DOHH2 (cell line): ENCODE measurements around the gene RAB4B.
"Not testable (repeated sequence)": the region's sequence is repeated elsewhere in the genome, so short reads cannot be mapped to it uniquely, and the experiment has no call there.

ENCODE experiments used
- H3F3A ChIP-seq: fragments of 200-600 bp; sonication (generic), shearing (Covaris generic); 2 replicates; pipeline ENCODE4 v1.6.0; 2016; ENCODE audit warnings: antibody characterized with exemption, mild to moderate bottlenecking; ENCODE audit not compliant: control insufficient read depth, insufficient read depth
- H3K27ac ChIP-seq: fragments of 200-600 bp; sonication (generic); 2 replicates; pipeline ENCODE4 v1.5.1; 2014; ENCODE audit warnings: low read depth, mild to moderate bottlenecking, low read length, moderate library complexity
- H3K27me3 ChIP-seq: fragments of 200-600 bp; sonication (generic); 2 replicates; pipeline ENCODE4 v1.6.1; 2014; ENCODE audit warnings: mild to moderate bottlenecking, low read length, mixed read lengths; ENCODE audit not compliant: control insufficient read depth
- H3K36me3 ChIP-seq: fragments of 200-600 bp; sonication (generic); 2 replicates; pipeline ENCODE4 v1.6.1; 2014; ENCODE audit warnings: mild to moderate bottlenecking, low read length, moderate library complexity, mixed read lengths; ENCODE audit not compliant: control insufficient read depth
- H3K4me1 ChIP-seq: fragments of 200-600 bp; sonication (generic); 2 replicates; pipeline ENCODE4 v1.6.1; 2014; ENCODE audit warnings: mild to moderate bottlenecking, low read length, mixed read lengths; ENCODE audit not compliant: control insufficient read depth
- H3K4me2 ChIP-seq: fragments of 200-600 bp; sonication (generic); 2 replicates; pipeline ENCODE4 v1.6.0; 2014; ENCODE audit warnings: mild to moderate bottlenecking, low read length, moderate library complexity
- H3K4me3 ChIP-seq: fragments of 200-600 bp; sonication (generic); 2 replicates; pipeline ENCODE4 v1.5.1; 2014; ENCODE audit warnings: mild to moderate bottlenecking, low read length, mixed read lengths
- H3K79me2 ChIP-seq: fragments of 200-600 bp; sonication (generic); 2 replicates; pipeline ENCODE4 v1.6.1; 2014; ENCODE audit warnings: mild to moderate bottlenecking, low read length, mixed read lengths; ENCODE audit not compliant: control insufficient read depth
- H3K9me2 ChIP-seq: fragments of 200-600 bp; sonication (generic); replicated peaks from 2 replicates; pipeline ENCODE4 v1.6.1; 2014; ENCODE audit warnings: mild to moderate bottlenecking, low read length, mixed read lengths; ENCODE audit not compliant: control insufficient read depth
- H3K9me3 ChIP-seq: fragments of 200-600 bp; sonication (generic); 2 replicates; pipeline ENCODE4 v1.6.1; 2014; ENCODE audit warnings: antibody characterized with exemption, low read length, mixed read lengths; ENCODE audit not compliant: control insufficient read depth, insufficient read depth
- H4K20me1 ChIP-seq: fragments of 200-600 bp; sonication (generic); 2 replicates; pipeline ENCODE4 v1.6.0; 2014; ENCODE audit warnings: low read depth, mild to moderate bottlenecking, antibody characterized with exemption, low read length, moderate library complexity; ENCODE audit not compliant: control insufficient read depth, insufficient read depth
- EZH2phosphoT487 ChIP-seq: fragments of 200-600 bp; sonication (generic); IDR thresholded peaks from 2 replicates; pipeline ENCODE4 v1.6.1; 2017; ENCODE audit warnings: borderline replicate concordance, mild to moderate bottlenecking, antibody characterized with exemption, low read length, moderate library complexity, mixed read lengths
- TF ChIP-seq, protein P1 (sequence below): fragments of 200-600 bp; sonication (generic); IDR thresholded peaks from one replicate; pipeline ENCODE4 v1.5.1; 2014; ENCODE audit warnings: antibody characterized with exemption, mild to moderate bottlenecking, low read depth, low read length; ENCODE audit not compliant: poor library complexity, severe bottlenecking

RAB4B gene

GRCh38 chr19:40762754-40763470, 15.1 kb upstream of the RAB4B start:
- TF ChIP-seq, protein P1, sequence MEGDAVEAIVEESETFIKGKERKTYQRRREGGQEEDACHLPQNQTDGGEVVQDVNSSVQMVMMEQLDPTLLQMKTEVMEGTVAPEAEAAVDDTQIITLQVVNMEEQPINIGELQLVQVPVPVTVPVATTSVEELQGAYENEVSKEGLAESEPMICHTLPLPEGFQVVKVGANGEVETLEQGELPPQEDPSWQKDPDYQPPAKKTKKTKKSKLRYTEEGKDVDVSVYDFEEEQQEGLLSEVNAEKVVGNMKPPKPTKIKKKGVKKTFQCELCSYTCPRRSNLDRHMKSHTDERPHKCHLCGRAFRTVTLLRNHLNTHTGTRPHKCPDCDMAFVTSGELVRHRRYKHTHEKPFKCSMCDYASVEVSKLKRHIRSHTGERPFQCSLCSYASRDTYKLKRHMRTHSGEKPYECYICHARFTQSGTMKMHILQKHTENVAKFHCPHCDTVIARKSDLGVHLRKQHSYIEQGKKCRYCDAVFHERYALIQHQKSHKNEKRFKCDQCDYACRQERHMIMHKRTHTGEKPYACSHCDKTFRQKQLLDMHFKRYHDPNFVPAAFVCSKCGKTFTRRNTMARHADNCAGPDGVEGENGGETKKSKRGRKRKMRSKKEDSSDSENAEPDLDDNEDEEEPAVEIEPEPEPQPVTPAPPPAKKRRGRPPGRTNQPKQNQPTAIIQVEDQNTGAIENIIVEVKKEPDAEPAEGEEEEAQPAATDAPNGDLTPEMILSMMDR = no peak
- TF ChIP-seq EZH2phosphoT487 = no peak
- Histone ChIP-seq H3K27ac (no peak overlapping the region), H3K36me3 (peaks cover 86% of the 10 kb centered on the region), H3K4me3 (no peak overlapping the region), H3K9me3 (no peaks in the 10 kb centered on the region), H3K4me2 (no peak overlapping the region), H3K79me2 (peaks cover 35% of the 10 kb centered on the region), H3K4me1 (no peaks in the 10 kb centered on the region), H3F3A (peaks cover 11% of the 10 kb centered on the region), H4K20me1 (no peaks in the 10 kb centered on the region; the same call in 1 of the 2 replicates), H3K9me2 (no peaks in the 10 kb centered on the region), H3K27me3 (no peaks in the 10 kb centered on the region)

DNA sequence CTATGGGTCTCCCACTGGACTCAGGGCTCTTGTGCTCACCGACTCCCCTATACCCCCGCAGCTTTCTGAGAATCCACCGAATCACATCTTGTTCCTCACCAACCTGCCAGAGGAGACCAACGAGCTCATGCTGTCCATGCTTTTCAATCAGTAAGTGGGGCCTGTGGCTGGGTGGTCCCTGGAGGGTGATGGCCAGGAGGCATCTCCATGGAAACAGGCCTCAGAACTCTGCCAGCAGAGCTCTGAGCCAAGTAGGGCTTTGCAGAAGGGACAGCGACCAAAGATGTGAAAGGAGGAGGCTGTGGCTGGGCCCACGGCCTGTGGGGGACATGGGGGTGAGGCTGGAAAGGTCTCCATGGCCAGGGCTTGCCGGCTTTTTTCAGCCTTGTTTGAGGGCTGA, 14.5 kb upstream of the RAB4B start:
- Histone ChIP-seq H3K9me2 (no peaks in the 10 kb centered on the region), H3K79me2 (peaks cover 29% of the 10 kb centered on the region), H3K27ac (no peak overlapping the region), H3K27me3 (no peaks in the 10 kb centered on the region), H4K20me1 (no peaks in the 10 kb centered on the region; the same call in 1 of the 2 replicates), H3F3A (peaks cover 11% of the 10 kb centered on the region), H3K4me1 (no peaks in the 10 kb centered on the region), H3K4me3 (no peak overlapping the region), H3K4me2 (no peak overlapping the region), H3K9me3 (no peaks in the 10 kb centered on the region), H3K36me3 (peaks cover 80% of the 10 kb centered on the region)
- TF ChIP-seq, protein P1 = no peak
- no peak for TF ChIP-seq EZH2phosphoT487

DNA sequence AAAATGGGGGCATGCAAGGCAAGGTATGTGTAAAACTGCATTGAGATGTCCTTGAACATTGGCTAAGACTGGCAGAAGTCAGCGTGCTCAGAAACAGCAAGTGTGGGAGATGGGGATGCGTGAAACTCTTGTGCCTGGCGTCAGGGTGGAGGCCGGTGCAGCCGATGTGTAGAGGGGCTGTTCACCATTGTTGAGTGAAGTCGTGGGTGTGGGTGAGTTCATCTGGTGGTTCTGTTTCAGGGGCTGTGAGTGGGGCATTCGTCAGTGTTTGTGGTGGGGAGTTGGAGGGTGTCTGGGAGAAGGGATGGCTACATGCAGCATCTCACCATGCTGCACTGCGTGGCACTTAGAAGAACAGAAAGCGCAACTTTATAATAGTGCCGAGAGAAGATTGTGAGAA, 14.1 kb upstream of the RAB4B start:
- Histone ChIP-seq H3K4me3 (no peak overlapping the region), H4K20me1 (no peaks in the 10 kb centered on the region; the same call in 1 of the 2 replicates), H3K79me2 (peaks cover 27% of the 10 kb centered on the region), H3K4me2 (no peak overlapping the region), H3K4me1 (no peaks in the 10 kb centered on the region), H3K36me3 (peaks cover 80% of the 10 kb centered on the region), H3K9me2 (no peaks in the 10 kb centered on the region), H3K9me3 (no peaks in the 10 kb centered on the region), H3F3A (peaks cover 12% of the 10 kb centered on the region), H3K27me3 (no peaks in the 10 kb centered on the region), H3K27ac (no peak overlapping the region)
- TF ChIP-seq, protein P1 = no peak
- TF ChIP-seq EZH2phosphoT487 = no peak

GRCh38 chr19:40766385-40766784, 11.7 kb upstream of the RAB4B start:
- not testable (repeated sequence) for H3K79me2 ChIP-seq
- peaks cover 60% of the 10 kb centered on the region for H3K36me3 ChIP-seq

More at GRCh38 chr19:40766385-40766784, 11.7 kb upstream of the RAB4B start:
- H3K27me3 ChIP-seq, H3K4me3 ChIP-seq, H4K20me1 ChIP-seq, H3K9me2 ChIP-seq, H3K9me3 ChIP-seq, H3K4me2 ChIP-seq, H3K27ac ChIP-seq, H3K4me1 ChIP-seq: not testable (repeated sequence)
- peaks cover 18% of the 10 kb centered on the region for H3F3A ChIP-seq
